SK-N-SH treated with all-trans-retinoic acid at 6 μM for 48 hours (cell line): ENCODE results near the gene IFNG-AS1.

Experiments used
- CSRNP3 ChIP-seq: fragments of 250-450 bp; sonication (Bioruptor Pico); IDR thresholded peaks from 2 replicates; pipeline ENCODE4 v1.5.1; 2021; ENCODE audit warnings: mild to moderate bottlenecking, moderate library complexity
- TF ChIP-seq, protein P1 (sequence below): fragments of 250-450 bp; sonication (Bioruptor Pico); IDR thresholded peaks from 2 replicates; pipeline ENCODE4 v1.5.1; 2020; ENCODE audit warnings: low read depth, mild to moderate bottlenecking, moderate library complexity

DNA sequence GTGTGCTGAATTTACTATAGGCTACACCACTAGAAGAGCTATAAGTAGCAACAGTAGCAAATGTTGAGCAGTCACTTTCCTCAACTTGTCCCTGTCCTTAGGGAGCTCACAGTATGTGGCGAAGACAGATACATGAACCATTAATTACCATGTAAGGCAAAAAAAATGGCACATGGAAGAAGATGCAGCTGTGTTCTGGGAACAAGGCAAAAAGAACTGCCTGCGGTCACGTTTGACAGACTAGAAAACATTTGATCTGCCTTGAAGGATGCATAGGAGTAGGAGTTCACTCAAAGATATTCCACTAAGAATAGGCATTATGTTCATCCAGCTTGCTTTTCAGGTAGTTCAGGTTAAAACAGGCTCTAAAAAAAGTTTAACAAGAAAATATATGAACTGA, 46.5 kb upstream of the IFNG-AS1 start:
- TF ChIP-seq CSRNP3 (CRISPR knock-in tag), result no peak
- TF ChIP-seq, protein P1, sequence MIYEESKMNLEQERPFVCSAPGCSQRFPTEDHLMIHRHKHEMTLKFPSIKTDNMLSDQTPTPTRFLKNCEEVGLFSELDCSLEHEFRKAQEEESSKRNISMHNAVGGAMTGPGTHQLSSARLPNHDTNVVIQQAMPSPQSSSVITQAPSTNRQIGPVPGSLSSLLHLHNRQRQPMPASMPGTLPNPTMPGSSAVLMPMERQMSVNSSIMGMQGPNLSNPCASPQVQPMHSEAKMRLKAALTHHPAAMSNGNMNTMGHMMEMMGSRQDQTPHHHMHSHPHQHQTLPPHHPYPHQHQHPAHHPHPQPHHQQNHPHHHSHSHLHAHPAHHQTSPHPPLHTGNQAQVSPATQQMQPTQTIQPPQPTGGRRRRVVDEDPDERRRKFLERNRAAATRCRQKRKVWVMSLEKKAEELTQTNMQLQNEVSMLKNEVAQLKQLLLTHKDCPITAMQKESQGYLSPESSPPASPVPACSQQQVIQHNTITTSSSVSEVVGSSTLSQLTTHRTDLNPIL (CRISPR knock-in tag), result no peak
